Medulla oblongata (tissue), 1 donor: Measurements from ENCODE around the gene HTT.

Experiments
- DNase-seq: peaks from one replicate; pipeline ENCODE4 v3.0.0-alpha.2; 2015; ENCODE audit errors: extremely low spot score

HTT gene

DNA sequence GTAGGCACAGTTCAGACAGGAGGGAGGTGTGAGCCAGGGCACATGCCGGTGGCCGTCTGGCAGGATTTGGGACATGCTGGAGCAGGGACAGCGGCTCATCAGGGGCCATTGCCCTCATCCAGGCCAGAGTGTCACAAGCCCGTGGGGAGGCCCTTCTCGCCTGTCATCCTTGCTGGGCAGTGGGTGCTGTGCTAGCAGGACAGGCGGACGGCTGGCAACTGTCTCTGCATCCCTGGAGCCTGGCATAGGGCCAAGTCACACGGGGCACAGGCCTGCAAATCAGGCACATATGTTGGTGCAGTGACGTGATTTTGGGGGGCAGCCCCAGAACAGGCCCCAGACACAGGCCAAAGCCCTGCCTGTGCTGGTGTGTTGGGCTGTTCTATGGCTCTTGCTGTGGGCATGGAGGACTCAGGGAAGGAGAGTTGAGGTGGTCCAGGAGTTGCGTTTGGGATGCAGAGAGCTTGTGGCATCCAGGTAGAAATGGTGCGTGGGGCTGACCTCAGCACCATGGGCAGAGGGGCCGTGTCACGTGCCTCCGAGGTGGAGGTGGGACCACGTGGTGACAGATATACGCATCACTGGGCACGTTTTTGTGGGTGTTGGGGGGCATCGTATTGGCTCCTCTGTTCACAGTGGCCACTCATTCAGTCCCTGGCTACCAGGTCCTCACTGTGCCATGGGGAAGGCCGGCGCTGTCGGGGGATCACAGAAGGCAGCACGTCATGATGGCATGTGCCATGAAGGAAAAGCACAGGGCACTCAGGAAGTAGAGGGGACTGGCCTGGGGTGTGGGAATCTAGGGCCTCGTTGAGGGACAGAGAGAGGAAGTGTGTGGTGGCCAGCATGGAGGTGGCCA lies 159.9 kb downstream of the HTT start:
- no peak for DNase-seq

DNA sequence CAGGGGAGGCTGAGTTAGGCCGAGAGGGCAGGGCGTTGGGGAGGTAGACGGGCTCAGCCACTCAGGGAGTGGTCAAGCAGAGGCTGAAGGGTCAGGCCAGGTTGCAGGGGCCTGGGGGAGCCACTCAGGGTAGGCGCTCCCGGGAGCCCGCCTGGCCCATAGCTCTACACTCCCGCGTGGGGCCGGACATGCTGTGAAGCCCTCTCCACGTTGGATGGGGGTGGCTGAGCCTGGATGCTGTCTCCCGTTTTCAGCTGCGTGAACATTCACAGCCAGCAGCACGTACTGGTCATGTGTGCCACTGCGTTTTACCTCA lies 160.5 kb downstream of the HTT start:
- no peak for DNase-seq

DNA sequence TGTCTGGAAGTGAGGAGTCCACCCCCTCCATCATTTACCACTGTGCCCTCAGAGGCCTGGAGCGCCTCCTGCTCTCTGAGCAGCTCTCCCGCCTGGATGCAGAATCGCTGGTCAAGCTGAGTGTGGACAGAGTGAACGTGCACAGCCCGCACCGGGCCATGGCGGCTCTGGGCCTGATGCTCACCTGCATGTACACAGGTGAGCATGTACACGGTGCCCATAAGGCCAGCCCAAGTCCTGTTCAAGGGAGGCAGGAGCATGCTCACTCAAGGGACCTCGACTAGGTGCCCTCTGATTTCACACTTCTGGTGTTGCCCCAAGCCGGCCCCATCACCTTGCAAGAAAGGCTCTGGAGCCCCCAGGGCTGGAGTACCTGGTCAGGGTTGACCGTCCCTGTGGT lies 161.1 kb downstream of the HTT start:
- DNase-seq = no peak

DNA sequence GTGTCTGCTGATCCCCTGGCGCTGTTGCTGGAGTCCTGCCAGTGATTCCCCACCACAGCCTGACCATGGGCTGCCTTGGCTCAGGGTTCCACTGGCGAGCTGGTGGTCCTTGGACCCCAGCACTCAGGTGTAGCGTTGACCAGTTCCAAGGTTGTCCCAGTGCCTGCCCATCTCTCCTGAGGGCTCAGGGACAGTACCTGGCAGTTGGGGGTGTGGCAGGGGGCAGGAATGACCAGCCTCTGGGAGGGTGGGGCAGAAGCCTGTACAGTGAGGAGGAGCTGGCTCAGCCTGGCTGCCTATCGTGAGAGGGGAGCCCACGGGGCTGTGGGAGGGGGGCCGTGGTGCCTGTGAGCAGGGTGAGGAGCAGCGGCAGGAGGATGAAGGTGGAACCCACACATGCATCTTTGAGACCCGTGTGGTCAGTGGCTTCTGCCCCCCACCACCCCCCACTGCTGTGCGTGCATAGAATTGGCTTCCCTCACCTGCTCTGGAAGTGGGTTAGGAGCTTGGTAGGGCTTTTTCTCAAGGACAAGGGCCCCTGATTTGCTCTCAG lies 161.9 kb downstream of the HTT start:
- no peak for DNase-seq

DNA sequence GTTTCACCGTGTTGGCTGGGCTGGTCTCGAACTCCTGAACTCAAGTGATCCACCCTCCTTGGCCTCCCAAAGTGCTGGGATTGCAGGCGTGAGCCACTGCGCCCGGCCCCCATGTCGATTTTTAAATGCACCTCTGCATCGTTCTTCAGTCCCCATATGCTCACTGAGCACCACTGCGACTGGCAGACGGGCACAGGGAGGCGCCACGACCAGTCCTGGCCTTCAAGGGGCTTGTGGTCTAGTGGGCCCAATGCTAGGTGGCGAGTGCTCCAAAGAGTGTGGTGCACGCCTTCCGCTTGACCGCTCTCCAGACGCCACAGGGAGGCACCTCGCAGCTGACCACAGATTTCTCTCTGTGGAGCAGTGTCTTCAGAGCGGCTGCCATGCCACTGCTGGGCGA lies 162.8 kb downstream of the HTT start:
- DNase-seq = no peak

DNA sequence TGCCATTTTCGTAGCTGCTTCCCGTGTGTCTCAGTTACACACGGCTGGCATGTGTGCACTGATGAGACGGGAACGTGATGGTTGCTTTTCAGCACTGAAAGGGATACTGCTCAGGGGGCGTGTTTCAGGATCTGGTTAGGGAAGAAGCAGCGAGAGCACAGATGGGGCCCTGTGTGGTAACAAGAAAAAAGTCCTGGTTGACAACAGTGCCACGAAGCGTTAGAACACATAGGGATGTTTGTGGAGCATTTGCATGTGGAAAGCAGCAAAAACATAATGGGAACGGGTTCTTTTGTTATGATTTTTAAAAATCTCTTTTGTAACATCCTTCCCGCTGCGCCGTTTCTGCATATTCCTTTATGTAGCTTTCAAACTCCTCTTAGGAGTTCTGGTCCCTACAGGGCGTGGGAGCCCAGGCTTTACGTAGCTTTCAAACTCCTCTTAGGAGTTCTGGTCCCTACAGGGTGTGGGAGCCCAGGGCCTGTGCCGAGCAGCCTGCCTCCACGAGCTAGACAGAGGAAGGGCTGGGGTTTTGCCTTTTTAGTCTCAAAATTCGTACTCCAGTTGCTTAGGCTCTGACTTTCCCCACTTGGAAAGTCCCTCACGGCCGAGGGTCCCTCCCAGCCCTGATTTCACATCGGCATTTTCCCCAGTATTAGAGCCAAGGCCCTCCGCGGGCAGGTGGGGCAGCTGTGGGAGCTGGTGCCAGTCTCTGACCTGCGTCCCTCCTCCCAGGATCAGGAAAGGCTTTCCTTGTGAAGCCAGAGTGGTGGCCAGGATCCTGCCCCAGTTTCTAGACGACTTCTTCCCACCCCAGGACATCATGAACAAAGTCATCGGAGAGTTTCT lies 163.5 kb downstream of the HTT start:
- no peak for DNase-seq

DNA sequence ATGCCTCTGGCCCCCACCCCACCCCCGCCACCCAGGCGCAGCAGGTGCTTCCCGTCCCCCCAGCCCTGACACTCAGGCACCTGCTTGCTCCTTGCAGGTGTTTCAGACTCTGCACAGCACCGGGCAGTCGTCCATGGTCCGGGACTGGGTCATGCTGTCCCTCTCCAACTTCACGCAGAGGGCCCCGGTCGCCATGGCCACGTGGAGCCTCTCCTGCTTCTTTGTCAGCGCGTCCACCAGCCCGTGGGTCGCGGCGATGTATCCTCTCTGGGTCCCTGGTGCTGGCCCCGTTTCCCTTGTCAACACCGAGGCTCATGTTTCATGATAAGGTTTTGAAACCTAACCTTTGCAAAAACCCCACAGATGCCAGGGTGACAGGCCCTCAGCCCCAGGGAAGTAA lies 164.2 kb downstream of the HTT start:
- DNase-seq = no peak

DNA sequence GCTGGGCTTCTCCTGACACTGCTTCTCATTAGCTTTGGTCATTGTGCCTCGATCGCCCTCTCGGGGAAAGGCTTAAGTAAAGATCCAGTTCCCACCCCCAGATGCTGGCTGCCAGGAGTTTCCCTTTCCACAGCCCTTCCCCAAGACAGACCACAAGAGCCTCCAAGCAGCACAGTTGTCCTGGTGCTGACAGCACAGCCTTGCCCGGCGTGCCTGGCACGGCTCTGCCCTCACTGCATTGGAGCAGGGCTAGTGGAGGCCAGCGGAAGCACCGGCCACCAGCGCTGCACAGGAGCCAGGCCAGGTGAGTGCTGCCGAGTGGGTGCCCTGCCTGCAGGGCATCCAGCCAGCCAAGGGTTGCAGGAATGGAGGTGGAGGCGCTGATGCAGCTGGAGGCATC lies 164.8 kb downstream of the HTT start:
- no peak for DNase-seq

DNA sequence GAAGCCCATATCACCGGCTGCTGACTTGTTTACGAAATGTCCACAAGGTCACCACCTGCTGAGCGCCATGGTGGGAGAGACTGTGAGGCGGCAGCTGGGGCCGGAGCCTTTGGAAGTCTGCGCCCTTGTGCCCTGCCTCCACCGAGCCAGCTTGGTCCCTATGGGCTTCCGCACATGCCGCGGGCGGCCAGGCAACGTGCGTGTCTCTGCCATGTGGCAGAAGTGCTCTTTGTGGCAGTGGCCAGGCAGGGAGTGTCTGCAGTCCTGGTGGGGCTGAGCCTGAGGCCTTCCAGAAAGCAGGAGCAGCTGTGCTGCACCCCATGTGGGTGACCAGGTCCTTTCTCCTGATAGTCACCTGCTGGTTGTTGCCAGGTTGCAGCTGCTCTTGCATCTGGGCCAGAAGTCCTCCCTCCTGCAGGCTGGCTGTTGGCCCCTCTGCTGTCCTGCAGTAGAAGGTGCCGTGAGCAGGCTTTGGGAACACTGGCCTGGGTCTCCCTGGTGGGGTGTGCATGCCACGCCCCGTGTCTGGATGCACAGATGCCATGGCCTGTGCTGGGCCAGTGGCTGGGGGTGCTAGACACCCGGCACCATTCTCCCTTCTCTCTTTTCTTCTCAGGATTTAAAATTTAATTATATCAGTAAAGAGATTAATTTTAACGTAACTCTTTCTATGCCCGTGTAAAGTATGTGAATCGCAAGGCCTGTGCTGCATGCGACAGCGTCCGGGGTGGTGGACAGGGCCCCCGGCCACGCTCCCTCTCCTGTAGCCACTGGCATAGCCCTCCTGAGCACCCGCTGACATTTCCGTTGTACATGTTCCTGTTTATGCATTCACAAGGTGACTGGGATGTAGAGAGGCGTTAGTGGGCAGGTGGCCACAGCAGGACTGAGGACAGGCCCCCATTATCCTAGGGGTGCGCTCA lies 165.8 kb downstream of the HTT start:
- no peak for DNase-seq

DNA sequence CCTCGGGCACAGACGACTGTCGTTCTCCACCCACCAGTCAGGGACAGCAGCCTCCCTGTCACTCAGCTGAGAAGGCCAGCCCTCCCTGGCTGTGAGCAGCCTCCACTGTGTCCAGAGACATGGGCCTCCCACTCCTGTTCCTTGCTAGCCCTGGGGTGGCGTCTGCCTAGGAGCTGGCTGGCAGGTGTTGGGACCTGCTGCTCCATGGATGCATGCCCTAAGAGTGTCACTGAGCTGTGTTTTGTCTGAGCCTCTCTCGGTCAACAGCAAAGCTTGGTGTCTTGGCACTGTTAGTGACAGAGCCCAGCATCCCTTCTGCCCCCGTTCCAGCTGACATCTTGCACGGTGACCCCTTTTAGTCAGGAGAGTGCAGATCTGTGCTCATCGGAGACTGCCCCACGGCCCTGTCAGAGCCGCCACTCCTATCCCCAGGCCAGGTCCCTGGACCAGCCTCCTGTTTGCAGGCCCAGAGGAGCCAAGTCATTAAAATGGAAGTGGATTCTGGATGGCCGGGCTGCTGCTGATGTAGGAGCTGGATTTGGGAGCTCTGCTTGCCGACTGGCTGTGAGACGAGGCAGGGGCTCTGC lies 166.5 kb downstream of the HTT start:
- no peak for DNase-seq

DNA sequence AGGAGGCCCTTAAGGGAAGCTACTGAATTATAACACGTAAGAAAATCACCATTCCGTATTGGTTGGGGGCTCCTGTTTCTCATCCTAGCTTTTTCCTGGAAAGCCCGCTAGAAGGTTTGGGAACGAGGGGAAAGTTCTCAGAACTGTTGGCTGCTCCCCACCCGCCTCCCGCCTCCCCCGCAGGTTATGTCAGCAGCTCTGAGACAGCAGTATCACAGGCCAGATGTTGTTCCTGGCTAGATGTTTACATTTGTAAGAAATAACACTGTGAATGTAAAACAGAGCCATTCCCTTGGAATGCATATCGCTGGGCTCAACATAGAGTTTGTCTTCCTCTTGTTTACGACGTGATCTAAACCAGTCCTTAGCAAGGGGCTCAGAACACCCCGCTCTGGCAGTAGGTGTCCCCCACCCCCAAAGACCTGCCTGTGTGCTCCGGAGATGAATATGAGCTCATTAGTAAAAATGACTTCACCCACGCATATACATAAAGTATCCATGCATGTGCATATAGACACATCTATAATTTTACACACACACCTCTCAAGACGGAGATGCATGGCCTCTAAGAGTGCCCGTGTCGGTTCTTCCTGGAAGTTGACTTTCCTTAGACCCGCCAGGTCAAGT lies 167.5 kb downstream of the HTT start:
- no peak for DNase-seq

DNA sequence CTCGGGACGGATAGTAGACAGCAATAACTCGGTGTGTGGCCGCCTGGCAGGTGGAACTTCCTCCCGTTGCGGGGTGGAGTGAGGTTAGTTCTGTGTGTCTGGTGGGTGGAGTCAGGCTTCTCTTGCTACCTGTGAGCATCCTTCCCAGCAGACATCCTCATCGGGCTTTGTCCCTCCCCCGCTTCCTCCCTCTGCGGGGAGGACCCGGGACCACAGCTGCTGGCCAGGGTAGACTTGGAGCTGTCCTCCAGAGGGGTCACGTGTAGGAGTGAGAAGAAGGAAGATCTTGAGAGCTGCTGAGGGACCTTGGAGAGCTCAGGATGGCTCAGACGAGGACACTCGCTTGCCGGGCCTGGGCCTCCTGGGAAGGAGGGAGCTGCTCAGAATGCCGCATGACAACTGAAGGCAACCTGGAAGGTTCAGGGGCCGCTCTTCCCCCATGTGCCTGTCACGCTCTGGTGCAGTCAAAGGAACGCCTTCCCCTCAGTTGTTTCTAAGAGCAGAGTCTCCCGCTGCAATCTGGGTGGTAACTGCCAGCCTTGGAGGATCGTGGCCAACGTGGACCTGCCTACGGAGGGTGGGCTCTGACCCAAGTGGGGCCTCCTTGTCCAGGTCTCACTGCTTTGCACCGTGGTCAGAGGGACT lies 168.8 kb downstream of the HTT start:
- DNase-seq = no peak

DNA sequence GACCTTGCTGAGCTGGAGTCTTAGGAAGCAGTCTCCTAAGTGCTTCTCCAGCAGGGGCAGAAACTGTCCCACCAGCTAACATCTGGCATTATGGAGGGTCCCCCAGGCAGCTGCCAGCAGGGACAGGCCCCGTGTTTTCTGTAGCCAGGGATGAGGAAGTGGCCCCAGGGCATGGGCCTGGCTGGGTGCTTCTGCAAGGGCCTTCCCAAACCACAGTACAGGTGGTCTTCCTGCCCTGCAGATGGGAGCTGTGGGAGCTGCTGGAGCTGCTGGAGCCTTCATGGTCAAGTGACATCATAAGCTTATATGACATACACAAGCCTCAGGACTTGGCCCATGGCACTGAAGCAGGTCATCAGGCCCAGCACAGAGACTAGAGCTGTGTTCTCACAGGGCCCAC lies 169.5 kb downstream of the HTT start:
- no peak for DNase-seq

DNA sequence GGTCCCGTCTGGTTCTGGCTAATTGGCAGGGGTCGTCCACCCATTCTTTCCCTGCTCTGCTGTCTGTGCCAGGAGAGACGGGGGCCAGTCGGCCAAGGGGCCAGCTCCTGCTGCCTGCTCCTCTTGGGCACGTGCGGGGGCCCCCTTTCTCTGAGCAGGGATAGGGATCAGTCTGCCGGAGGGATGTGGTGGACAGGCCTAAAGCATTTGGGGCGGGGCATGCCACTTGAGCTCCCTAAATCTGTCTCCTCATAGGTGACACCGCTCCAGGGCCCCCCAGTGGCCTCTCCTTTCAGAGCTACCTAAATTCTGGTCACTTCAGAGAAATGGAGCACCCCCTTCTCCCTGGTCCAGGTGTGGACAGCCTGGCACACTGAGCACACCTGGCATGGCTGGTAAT lies 170.3 kb downstream of the HTT start:
- DNase-seq = no peak

DNA sequence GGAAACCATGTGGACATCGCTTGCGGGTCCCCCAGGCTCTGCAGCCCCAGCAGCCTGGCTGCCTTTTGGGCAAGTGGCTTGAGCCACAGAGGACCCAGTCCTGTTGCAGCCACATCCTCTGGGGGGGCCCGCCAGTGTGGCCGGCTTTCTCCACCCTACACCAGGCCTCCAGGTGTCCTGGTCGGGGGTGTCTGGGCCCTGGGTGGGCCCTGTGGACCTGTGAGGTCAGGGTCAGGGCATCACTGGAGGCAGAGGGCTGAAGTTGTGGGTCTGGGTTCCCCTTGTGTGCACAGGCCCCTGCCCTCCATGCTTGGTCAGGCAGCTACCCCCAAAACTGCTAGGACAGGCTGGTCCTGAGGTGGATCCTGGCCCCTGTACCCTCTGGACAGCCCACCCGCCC lies 171.2 kb downstream of the HTT start:
- DNase-seq = no peak

DNA sequence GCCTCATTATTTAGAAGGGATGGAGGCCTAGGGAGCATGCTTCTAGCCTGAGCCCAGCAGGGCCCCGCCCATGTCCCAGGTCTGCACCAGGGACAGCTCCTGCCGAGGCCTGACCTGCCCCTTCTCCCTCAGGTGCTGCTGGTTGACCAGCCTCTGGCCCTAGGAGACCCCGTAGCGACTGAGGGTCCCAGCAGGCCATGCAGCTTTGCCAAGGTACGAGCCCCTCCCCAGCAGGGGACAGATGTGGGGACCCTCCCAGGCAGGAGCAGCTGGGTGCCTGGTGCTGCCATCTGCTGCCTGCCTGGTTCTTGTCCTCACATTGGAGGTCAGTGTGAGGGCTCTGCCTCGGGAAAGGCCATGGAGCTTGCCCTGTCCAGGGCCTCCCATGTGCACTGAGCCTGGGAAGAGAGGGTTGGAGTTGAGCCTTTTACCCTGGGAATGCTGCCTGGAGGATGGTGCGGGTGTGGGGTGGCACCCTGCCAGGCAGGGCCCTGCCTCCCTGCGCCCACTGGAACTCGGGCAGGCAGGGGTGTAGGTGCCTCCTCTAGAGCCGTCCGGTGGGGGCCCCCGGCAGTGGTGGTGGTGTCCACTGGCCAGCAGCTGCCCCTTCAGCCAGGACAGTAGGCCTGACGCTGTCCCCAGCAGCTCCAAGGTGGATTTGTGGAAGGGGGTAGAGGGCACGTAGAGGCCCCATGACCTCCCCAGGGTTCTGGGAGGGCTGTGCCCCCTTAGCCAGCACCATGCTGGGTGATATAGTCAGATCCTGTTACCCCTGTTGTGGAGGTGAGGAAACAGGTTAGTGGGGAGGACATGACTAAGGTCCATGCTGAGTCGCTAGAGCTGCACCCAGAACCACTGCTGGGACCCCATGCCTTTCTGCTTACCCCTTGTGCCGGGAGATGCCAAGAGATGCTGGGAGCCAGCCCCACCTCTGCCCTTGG lies 172.2 kb downstream of the HTT start:
- no peak for DNase-seq

DNA sequence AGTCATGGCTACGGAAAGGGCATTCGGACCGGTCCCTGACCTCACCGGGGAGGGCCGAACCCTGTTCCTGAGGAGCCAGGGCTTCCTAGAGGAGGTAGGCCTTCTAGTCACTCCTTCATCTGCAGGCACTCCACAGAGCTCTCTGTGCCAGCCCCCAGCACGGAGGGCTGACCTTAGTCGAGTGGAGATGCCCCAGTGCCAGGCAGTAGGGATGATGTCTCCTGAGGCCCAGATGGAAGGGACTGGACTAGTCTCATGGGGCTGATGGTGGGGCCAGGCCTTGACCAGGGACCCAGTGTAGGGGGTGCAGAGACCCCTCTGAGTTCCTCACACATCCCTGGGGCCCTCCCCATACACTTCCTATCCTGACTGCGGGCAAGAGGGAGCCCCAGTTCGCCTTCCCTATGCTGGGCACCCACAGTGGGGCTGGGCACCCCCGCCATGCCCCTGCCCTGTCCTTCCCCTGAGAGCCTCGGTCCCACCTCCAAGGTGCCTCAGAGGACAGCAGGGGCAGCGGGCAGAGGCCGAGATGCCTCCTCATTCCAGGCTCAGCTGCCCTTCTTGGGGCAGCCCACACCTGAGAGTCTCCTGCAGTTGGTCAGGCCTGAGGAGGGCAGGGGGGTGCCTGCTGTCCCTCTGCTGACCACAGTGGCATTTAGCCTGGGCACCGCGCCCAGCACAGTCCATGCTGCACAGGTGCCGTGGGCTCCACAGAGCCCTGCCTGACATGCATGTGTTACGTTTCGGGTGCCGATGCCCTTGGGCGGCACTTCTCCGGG lies 173.1 kb downstream of the HTT start:
- no peak for DNase-seq

DNA sequence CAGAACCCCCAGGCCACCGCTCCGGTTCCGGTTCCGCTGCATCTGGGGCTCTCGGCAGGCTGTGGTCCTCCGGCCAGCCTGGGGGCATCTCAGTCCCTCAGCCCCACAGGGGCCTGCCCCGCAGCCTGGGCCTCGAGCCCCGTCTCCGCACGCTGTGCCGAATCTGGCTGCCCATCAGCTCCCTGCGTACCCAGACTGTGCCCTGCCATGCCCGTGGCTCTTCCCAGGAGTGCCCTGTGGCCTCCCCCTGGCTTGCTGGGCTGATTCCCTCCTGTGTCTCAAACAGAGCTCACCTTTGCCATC lies 173.6 kb downstream of the HTT start:
- DNase-seq = no peak
